Measurements from ENCODE around the gene RC3H2.

Gene RC3H2

DNA sequence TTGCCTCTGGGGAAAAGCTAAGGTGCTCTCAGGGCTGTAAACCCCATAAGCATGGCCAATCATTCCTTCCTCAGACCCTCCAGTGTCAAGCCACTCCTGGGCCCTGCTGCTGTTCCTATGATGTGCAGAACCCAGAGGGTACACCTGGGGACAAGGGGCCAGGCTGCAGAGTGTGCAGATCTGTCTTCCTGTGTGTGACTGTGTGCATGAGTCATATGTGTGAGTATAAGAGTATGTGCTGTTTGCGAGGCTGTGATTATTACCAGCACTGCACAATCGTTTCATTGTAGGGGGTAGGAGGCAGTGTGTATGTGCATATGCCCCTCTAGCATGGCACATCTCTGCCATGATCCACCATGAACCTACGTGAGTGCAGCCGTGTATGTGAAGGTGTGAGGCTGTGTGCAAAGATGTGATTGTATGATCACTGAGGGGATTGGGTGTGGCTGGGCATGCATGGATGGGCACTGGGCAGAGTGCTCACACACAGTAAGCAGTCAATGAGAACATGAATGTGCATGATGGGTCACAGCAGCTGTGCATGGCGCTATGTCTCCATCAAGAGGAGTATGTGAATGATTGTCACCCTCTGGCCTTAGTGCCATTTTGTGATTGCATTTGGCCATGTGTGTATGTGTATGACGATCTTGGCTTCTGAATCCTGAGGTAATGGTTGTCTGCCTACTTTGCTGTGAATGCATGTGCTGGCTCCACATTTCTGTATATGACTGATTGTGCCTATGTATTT is 107.7 kb downstream of the RC3H2 start:
- no peak for DNase-seq

All from NCI-H1105 treated with DMSO at 0.1 percent for 48 hours (cell line).